Urinary bladder (tissue), 4 donors: ENCODE results near the gene TMX2. TPM values are rescaled to one million over a fixed set of nuclear protein-coding genes. Genes with fewer than 3 reads are reported as not detected.
A peak's percentile ranks its signal among the peaks of the same experiment; 100 is the strongest.
"Not testable (repeated sequence)": the region's sequence is repeated elsewhere in the genome, so short reads cannot be mapped to it uniquely, and the experiment has no call there.

Source experiments
- DNase-seq: peaks from one replicate; pipeline ENCODE4 v3.0.0-alpha.2; 2015; ENCODE audit errors: extremely low spot score
- H3K27ac ChIP-seq: one replicate; pipeline ENCODE4 v1.5.1; 2013; ENCODE audit warnings: low read depth, mild to moderate bottlenecking, moderate library complexity
- H3K36me3 ChIP-seq: one replicate; pipeline ENCODE4 v1.6.1; 2013; ENCODE audit warnings: mild to moderate bottlenecking, moderate library complexity; ENCODE audit not compliant: insufficient read depth
- H3K4me1 ChIP-seq: one replicate; pipeline ENCODE4 v1.6.1; 2013; ENCODE audit warnings: mild to moderate bottlenecking, moderate library complexity; ENCODE audit not compliant: insufficient read depth
- H3K4me3 ChIP-seq: one replicate; pipeline ENCODE4 v1.5.1; 2013; ENCODE audit warnings: low read depth, low read length
- WGBS: extraction: QIAGEN DNeasy Blood & Tissue Kit; methylation state at CpG from one replicate; pipeline ENCODE4 v1.1.7; 2013; 5-methylcytosine and 5-hydroxymethylcytosine counted together
- polyA plus RNA-seq: library from polyadenylated mRNA; stranded (reverse); fragments of 200-250 nt; gene quantifications from one replicate; pipeline ENCODE4 v1.2.3, GENCODE V29; 2013
- total RNA-seq: library from RNA; depleted of rRNA; stranded (reverse); fragments of >200 nt; gene quantifications from one replicate; pipeline ENCODE4 v1.2.3, GENCODE V29; 2014
- donor health status: healthy with polysubstance abuse.
- donor health status: healthy.

TMX2 gene
- total and polyA plus RNA-seq, 2 donors = 52.0 to 68.9 TPM

DNA sequence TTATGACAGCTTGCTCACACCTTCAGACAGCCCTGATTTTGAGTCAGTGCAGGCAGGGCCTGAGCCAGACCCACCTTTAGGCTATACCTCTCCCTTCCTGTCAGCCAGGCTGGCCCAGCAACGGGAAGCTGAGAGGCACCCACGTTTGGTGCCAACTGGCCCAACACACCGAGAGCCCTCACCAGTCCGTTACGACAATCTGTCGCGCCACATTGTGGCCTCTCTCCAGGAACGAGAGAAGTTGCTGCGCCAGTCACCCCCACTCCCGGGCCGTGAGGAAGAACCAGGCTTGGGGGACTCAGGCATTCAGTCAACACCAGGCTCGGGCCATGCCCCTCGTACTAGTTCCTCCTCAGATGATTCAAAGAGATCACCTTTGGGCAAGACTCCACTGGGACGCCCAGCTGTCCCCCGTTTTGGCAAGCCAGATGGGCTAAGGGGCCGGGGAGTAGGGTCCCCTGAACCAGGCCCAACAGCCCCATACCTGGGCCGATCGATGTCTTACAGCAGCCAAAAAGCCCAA is 13.5 kb upstream of the TMX2 start:
- DNase-seq = no peak
- Histone ChIP-seq H3K36me3 (peaks cover 8% of the 10 kb centered on the region), H3K27ac (no peak overlapping the region), H3K4me1 (no peaks in the 10 kb centered on the region), H3K4me3 (no peak overlapping the region)
- 89% methylated on average over 18 of the region's 18 CpGs for WGBS

DNA sequence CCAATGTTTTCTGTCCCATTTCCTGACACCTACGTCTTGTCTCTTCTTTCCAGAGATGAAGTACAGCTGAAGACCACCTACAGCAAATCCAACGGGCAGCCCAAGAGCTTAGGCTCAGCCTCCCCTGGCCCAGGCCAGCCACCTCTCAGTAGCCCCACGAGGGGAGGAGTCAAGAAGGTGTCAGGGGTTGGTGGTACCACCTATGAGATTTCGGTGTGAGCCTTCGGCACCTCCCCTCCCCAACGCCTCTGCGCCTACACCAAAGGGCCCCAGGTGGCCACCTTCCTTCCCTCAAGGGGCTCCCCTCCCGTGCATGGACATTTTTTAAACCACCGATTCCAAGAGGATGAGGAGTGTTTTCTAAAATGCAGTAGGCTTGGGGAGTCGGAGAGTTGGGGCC is 12.6 kb upstream of the TMX2 start:
- H3K36me3 ChIP-seq = peaks cover 6% of the 10 kb centered on the region
- WGBS = 86% methylated on average over 10 of the region's 10 CpGs
- DNase-seq = no peak
- no peak overlapping the region for H3K27ac ChIP-seq
- H3K4me3 ChIP-seq = no peak overlapping the region
- no peaks in the 10 kb centered on the region for H3K4me1 ChIP-seq

DNA sequence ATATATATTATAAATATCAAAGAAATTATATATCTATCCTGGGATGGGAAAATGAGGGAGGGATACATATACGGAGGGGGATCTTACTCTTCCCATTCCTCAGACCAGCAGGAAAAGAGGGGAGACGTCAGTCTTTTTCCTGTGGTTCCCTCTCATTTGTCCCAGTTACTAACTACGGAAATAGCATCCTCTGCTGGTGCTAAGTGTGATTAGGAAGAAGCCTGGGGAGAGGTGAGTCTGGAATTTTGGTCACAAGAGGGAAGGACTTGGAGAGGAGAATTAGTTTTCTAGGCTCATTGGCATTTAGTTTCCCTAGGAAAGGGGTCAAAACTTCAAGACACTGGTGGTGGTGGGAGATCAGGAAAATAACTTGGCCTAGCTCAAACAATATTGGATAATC is 12.0 kb upstream of the TMX2 start:
- no peak for DNase-seq
- Histone ChIP-seq H3K27ac (no peak overlapping the region), H3K36me3 (peaks cover 6% of the 10 kb centered on the region), H3K4me3 (no peak overlapping the region), H3K4me1 (no peaks in the 10 kb centered on the region)
- 70% methylated on average over 3 of the region's 3 CpGs for WGBS

DNA sequence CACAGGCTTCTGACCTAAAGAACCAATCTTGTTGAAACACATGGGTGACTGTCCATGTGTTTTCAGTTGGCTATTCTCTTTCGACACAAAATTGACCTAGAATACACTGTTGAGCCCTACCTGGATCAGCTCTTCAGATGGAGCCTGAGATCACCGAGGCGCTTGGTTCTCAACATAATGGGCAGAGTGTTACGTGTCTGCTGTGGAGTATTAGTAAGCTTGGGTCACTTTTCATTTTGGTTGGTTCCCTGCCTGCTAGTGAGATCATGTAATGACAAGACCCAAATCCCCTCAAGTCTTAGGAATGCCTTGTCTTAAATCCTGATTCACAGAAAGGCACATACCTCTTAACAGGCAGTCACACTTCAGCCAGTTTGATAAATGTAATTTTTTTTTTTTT is 9.1 kb upstream of the TMX2 start:
- Histone ChIP-seq H3K36me3 (peaks cover 6% of the 10 kb centered on the region), H3K4me3 (no peak overlapping the region), H3K4me1 (no peaks in the 10 kb centered on the region), H3K27ac (no peak overlapping the region)
- 95% methylated on average over 4 of the region's 4 CpGs for WGBS
- no peak for DNase-seq

DNA sequence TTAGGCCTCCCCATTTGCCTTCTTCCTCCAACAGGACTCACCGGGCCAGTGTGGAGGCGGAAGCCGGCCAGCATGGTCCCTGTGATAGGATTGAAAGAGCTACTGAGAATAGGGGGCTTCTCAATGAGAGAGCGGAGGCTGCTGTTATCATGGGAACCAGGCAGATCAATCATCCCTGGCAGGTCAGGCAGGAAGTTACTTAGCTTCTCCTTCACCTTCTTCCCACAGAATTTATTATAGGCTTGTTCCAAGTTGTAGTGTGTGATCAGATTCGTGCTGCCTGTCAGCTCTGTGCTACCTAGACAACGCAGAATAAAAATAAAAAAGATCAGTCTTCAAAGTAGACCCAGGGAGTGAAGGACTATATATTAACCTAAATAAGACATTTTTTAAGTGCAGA is 7.5 kb upstream of the TMX2 start:
- H3K36me3 ChIP-seq = peaks cover under 1% of the 10 kb centered on the region
- H3K27ac ChIP-seq = no peak overlapping the region
- WGBS = 95% methylated on average over 6 of the region's 6 CpGs

DNA sequence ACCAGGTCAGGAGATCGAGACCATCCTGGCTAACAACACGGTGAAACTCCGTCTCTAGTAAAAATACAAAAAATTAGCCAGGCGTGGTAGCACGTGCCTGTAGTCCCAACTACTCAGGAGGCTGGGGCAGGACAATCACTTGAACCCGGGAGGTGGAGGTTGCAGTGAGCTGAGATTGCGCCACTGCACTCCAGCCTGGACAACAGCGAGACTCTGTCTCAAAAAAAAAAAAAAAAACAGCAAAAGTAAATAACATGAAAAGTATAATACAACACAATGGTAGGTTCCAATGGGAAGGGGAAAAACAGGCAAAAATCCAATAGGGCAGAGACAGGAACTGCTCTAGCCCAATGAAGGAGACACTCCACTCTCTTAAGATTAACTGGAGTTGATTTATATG is 7.0 kb upstream of the TMX2 start:
- WGBS = 88% methylated on average over 8 of the region's 8 CpGs
- not testable (repeated sequence) for H3K4me1 ChIP-seq, H3K27ac ChIP-seq, DNase-seq, H3K4me3 ChIP-seq, H3K36me3 ChIP-seq

More for the DNA sequence above, 7.5 kb upstream of the TMX2 start:
- Histone ChIP-seq H3K4me1 (no peaks in the 10 kb centered on the region), H3K4me3 (no peak overlapping the region)
- no peak for DNase-seq

DNA sequence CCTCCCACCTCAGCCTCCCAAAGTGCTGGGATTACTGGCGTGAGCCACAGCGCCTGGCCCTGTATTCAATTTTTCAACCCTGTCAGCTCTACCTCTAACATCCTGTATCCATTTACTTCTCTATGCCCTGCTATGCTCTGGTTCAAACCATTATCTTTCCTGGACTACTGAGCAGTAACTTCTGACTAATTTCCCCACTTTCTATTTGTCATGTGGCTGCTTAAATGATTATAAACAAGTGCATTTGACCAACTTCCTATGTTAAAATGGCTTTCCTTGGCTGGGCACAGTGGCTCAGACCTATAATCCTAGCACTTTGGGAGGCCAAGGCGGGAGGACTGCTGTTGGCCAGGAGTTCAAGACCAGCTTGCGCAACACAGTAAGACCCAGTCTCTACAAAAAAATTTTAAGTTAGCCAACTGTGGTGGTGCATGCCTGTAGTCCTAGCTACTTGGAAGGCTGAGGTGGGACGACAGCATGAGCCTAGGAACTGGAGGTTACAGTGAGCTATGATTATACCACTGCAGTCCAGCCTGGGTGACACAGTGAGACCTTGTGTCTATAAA is 2.5 kb upstream of the TMX2 start:
- H3K4me1 ChIP-seq = no peaks in the 10 kb centered on the region
- WGBS = 92% methylated on average over 5 of the region's 5 CpGs
- no peak overlapping the region for H3K27ac ChIP-seq
- H3K36me3 ChIP-seq = no peaks in the 10 kb centered on the region
- DNase-seq = no peak
- no peak overlapping the region for H3K4me3 ChIP-seq

DNA sequence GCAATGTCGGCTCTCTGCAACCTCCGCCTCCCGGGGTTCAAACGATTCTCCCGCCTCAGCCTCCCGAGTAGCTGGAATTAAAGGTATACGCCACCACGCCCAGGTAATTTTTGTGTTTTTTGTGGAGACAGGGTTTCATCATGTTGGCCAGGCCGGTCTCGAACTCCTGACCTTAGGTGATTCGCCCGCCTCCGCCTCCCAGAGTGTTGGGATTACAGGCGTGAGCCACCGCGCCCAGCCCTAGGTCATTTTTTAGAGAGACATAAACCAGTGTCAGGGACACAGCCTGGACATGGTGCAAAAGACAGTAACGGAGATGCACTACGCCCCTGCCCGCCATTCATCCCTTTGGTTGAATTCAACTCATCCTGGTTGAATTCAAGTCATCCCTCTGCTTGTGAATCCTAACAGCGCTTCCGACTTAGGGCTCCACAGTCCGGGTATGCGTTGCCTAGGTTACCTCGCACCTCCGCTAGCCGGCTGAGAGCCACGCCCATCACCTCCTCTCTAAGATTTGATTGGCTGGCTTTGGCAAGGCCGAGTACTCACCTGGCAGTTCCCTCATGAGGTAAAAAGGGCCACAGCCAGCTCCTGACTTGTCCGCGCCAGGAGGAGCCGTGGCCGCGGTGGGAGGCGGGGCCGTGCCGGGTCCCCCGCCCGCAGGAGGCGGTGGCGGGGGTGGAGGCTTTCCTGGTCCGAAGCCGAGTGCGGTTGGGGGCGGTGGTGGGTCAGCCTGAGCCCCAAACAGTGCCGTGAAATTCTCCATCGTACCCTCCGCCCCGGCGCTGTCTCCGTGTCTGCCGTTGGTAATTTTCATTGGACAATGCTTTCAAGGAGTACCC is 758 bp upstream of the TMX2 start, which contains the start of gene MED19:
MED19 (minus strand) TSS at position 802 of the 842 bp plus-strand sequence; CDS start at position 766, 36 bp downstream.
- H3K4me3 ChIP-seq = peak within 1 kb of the TSS; percentile 89
- WGBS = 6% methylated on average over 51 of the region's 51 CpGs
- no peaks in the 10 kb centered on the region for H3K4me1 ChIP-seq
- H3K36me3 ChIP-seq = no peaks in the 10 kb centered on the region
- peak within 1 kb of the TSS; percentile 76 for H3K27ac ChIP-seq
- peak; percentile 71 for DNase-seq

DNA sequence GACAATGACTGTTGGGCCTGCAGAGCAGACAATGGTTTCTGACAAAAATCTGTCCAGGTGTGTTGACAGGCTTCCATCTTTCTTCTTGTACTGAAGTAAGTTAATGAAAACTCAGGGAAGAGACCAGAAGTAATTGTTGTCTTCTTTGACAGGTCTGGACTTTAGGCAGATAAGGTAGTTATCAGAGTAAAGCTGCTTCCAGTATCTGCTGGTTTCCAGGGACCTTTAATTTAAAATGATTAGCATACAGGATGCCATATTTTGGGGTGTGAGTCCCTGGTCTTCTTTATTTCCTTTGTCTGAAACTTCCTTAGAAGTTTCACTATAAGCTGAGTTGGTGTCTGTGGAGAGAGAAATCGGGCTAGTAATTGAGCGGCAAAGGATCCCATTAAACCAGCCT is 1.4 kb downstream of the TMX2 start:
- H3K27ac ChIP-seq = no peak overlapping the region
- no peak overlapping the region for H3K4me3 ChIP-seq
- H3K4me1 ChIP-seq = no peaks in the 10 kb centered on the region
- H3K36me3 ChIP-seq = no peaks in the 10 kb centered on the region
- 94% methylated on average over 2 of the region's 2 CpGs for WGBS
- DNase-seq = no peak

DNA sequence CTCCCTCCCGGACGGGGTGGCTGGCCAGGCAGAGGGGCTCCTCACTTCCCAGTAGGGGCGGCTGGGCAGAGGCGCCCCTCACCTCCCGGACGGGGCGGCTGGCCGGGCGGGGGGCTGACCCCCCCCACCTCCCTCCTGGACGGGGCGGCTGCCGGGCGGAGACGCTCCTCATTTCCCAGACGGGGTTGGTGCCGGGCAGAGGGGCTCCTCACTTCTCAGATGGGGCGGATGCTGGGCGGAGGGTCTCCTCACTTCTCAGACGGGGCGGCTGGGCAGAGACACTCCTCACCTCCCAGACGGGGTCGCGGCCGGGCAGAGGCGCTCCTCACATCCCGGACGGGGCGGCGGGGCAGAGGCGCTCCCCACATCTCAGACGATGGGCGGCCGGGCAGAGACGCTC is 4.3 kb downstream of the TMX2 start:
- not testable (repeated sequence) for H3K27ac ChIP-seq, H3K36me3 ChIP-seq, H3K4me1 ChIP-seq, H3K4me3 ChIP-seq, DNase-seq
- 99% methylated on average over 27 of the region's 34 CpGs for WGBS

DNA sequence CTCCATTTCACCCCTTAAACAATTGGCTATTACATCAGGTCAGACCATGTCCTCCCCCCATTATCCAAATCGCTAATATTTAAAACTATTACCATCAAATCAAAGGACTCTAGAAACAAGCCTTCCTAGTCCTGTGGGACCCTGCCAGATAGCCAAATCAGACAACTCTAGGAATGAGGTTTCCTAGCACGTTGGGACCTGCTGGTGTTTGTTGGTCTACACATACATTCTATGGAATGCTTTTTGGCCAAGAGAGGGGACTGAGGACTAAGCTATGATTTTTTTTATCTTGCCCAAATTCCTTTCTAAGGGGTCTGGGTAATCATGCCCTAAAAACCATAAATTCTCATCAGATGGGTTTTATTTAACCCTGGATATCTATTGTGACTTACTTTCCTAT is 14.8 kb downstream of the TMX2 start:
- H3K4me3 ChIP-seq = no peak overlapping the region
- 63% methylated on average over 2 of the region's 2 CpGs for WGBS
- no peaks in the 10 kb centered on the region for H3K4me1 ChIP-seq

DNA sequence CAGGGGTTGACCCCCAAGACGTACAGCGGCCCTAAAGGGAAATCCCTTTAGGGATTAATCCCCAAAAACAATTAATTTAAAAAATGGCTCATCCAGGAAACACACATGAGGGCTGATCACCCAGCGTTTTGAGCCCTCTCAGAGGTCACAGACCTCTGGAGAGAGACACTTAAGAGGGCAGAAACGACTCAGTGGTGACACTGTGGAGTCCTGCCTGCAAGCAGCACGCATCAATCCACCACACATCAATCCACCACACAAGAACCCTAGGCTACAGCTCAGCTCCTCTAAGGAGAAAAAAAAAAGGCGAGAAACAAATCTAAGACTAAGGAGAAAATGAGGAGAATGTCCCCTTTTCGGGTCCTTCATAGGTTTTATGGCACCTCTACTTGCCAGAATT is 16.4 kb downstream of the TMX2 start:
- H3K36me3 ChIP-seq = no peaks in the 10 kb centered on the region

More for the DNA sequence above, 14.8 kb downstream of the TMX2 start:
- DNase-seq = no peak
- Histone ChIP-seq H3K27ac (no peak overlapping the region), H3K36me3 (peaks cover 3% of the 10 kb centered on the region)

DNA sequence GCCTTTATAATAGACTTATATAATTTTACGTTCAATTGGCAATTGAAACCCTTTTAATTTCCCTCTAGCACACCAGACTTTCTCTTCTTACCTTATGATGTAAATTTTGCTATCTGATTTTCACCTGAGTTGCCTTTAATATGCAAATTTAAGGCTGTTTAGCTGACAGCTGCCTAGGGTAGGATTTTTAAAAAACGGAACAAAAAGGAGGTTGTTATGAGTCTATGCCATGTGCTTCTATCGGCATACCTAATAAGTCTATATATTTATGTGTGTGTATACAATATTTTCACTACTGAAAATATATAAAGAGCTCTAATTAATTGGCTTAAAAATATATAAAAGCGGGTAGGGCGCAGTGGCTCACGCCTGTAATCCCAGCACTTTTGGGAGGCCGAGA is 17.1 kb downstream of the TMX2 start:
- no peak overlapping the region for H3K27ac ChIP-seq
- DNase-seq = no peak
- 93% methylated on average over 7 of the region's 7 CpGs for WGBS

More for the DNA sequence above, 16.4 kb downstream of the TMX2 start:
- 75% methylated on average over 7 of the region's 7 CpGs for WGBS
- no peaks in the 10 kb centered on the region for H3K4me1 ChIP-seq
- DNase-seq = no peak
- H3K4me3 ChIP-seq = no peak overlapping the region
- no peak overlapping the region for H3K27ac ChIP-seq

DNA sequence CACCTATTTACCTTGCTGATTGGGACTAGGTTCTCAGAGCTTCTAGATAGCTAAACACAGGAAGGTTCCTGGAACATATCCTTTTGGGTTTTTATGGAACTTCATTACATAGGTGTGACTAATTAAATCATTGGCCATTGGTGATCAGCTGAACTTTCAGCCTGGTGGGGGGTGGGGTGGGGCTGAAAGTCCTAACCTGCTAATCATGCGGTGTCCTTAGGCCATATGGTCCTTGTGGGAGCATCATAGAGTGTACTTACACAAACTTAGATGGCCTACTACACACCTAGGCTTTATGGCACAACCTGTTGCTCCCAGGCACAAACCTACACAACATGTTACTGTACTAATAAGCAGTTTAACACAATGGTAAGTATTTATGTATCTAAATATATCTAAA is 20.3 kb downstream of the TMX2 start:
- Histone ChIP-seq H3K27ac (no peak overlapping the region), H3K36me3 (no peaks in the 10 kb centered on the region), H3K4me3 (no peak overlapping the region), H3K4me1 (no peaks in the 10 kb centered on the region)
- DNase-seq = no peak
- 96% methylated on average over 1 of the region's 1 CpG for WGBS

More for the DNA sequence above, 17.1 kb downstream of the TMX2 start:
- Histone ChIP-seq H3K36me3 (no peaks in the 10 kb centered on the region), H3K4me1 (no peaks in the 10 kb centered on the region), H3K4me3 (no peak overlapping the region)
